GM23248 (cell line): Measurements from ENCODE around the gene MLST8.

Experiments used
- EZH2 ChIP-seq: fragments of 200-600 bp; sonication (generic); IDR thresholded peaks from 2 replicates; pipeline ENCODE4 v1.6.1; 2018; ENCODE audit warnings: antibody characterized with exemption, mild to moderate bottlenecking; ENCODE audit not compliant: insufficient read depth, poor library complexity, severe bottlenecking
- EZH2phosphoT487 ChIP-seq: fragments of 200-600 bp; sonication (generic); IDR thresholded peaks from 2 replicates; pipeline ENCODE4 v1.6.1; 2018; ENCODE audit warnings: antibody characterized with exemption, moderate library complexity, mild to moderate bottlenecking, low read depth; ENCODE audit not compliant: insufficient read depth

- TF ChIP-seq EZH2: no peak
- TF ChIP-seq EZH2phosphoT487: no peak
These were observed 28.0 kb downstream of the MLST8 start for GRCh38 chr16:2233046-2233775.
